HepG2 (cell line): ENCODE results near the gene ADAMTS2. TPM values are rescaled to one million over a fixed set of nuclear protein-coding genes. Genes with fewer than 3 reads are reported as not detected.

Experiments used
- ATAC-seq: fragments of 200-7000 bp; cut with Tn5 transposase; 3 replicates; pipeline ENCODE4 v1.9.1; 2020; ENCODE audit warnings: mild to moderate bottlenecking, moderate library complexity
- BruUV-seq: library from RNA; stranded (reverse); fragments of 400-500 nt; replicated peaks from 2 replicates; lab custom pipeline; 2021; lab: Mats Ljungman, UMichigan
- CTCF ChIA-PET: fragments of 300-600 bp; formaldehyde crosslinking; extraction: SDS; loops from one replicate; lab custom pipeline; 2021; ENCODE audit warnings: low total read pairs, inconsistent platforms, low intra/inter-chr PET ratio; lab: Yijun Ruan, JAX
- POLR2A ChIA-PET: fragments of 350-600 bp; sonication (Branson Sonifier 250); formaldehyde crosslinking; loops from one replicate; lab custom pipeline; 2020; ENCODE audit warnings: antibody characterized with exemption, inconsistent platforms; lab: Yijun Ruan, JAX
- DNase-seq: peaks from one replicate; pipeline ENCODE4 v3.0.0-alpha.2; 2015; ENCODE audit warnings: low spot score
- FAIRE-seq: peaks from 3 replicates; lab custom pipeline; 2011; peaks lifted over from hg19 to GRCh38; lab: Jason Lieb, UNC
- H2AFZ ChIP-seq: one replicate; pipeline ENCODE4 v1.6.1; 2011; ENCODE audit warnings: low read length, inconsistent platforms
- H3K27ac ChIP-seq: fragments of 300-600 bp; 3 replicates; pipeline ENCODE4 v1.8.0; 2011; ENCODE audit warnings: mixed run types, mild to moderate bottlenecking, mixed read lengths, low read length, inconsistent platforms; ENCODE audit not compliant: insufficient read depth; ENCODE audit errors: extremely low read length
- H3K27me3 ChIP-seq, 2 experiments: fragments of 200-600 bp in 1 of 2; 2 replicates in 1 of 2; 3 replicates in 1 of 2; pipeline versions ENCODE4 v1.6.0 to v1.8.0; 2011; ENCODE audit warnings: low read length in 2 of 2, mild to moderate bottlenecking in 2 of 2, moderate library complexity in 2 of 2, inconsistent platforms in 1 of 2; ENCODE audit not compliant: insufficient read depth in 2 of 2, control insufficient read depth in 1 of 2
- H3K36me3 ChIP-seq, 2 experiments: fragments of 200-600 bp in 1 of 2; replicated peaks in 1 of 2; 2 replicates in 1 of 2; 3 replicates in 1 of 2; pipeline versions ENCODE4 v1.5.1 to v1.8.0; 2011; ENCODE audit warnings: low read length in 2 of 2, inconsistent platforms in 1 of 2; ENCODE audit not compliant: insufficient read depth in 2 of 2, control insufficient read depth in 1 of 2
- H3K4me1 ChIP-seq: 2 replicates; pipeline ENCODE4 v1.5.1; 2012; ENCODE audit warnings: low read length, inconsistent platforms; ENCODE audit not compliant: insufficient read depth
- H3K4me2 ChIP-seq: 2 replicates; pipeline ENCODE4 v1.6.0; 2011; ENCODE audit warnings: low read depth, low read length, inconsistent platforms
- H3K4me3 ChIP-seq, 3 experiments: fragments of 200-600 bp in 1 of 3; sonication (generic), shearing (Covaris generic) in 1 of 3; replicated peaks in 1 of 3; 2 replicates each; pipeline ENCODE4 v1.5.1; 2011 to 2016; ENCODE audit warnings: low read length in 3 of 3, inconsistent platforms in 2 of 3, low read depth in 2 of 3, mild to moderate bottlenecking in 2 of 3, control low read depth in 1 of 3, mixed read lengths in 1 of 3; ENCODE audit not compliant: insufficient read depth in 1 of 3
- H3K79me2 ChIP-seq: one replicate; pipeline ENCODE4 v1.6.1; 2011; ENCODE audit warnings: low read length, inconsistent platforms; ENCODE audit not compliant: insufficient read depth
- H3K9ac ChIP-seq: 2 replicates; pipeline ENCODE4 v1.6.0; 2011; ENCODE audit warnings: mild to moderate bottlenecking, low read depth, low read length, inconsistent platforms; ENCODE audit not compliant: insufficient read depth
- H3K9me3 ChIP-seq: 2 replicates; pipeline ENCODE4 v1.5.1; 2012; ENCODE audit warnings: mild to moderate bottlenecking, low read length
- H4K20me1 ChIP-seq: 2 replicates; pipeline ENCODE4 v1.6.0; 2011; ENCODE audit warnings: inconsistent platforms, mild to moderate bottlenecking, low read length, moderate library complexity; ENCODE audit not compliant: insufficient read depth
- ARHGAP35 ChIP-seq: sonication (generic); formaldehyde crosslinking; IDR thresholded peaks from 2 replicates; pipeline ENCODE4 v1.9.0; 2022; ENCODE audit warnings: mild to moderate bottlenecking, inconsistent platforms, moderate library complexity, missing genetic modification reagents, borderline replicate concordance
- DNMT1 ChIP-seq: sonication (generic); formaldehyde crosslinking; IDR thresholded peaks from 2 replicates; pipeline ENCODE4 v1.5.1; 2020; ENCODE audit warnings: mild to moderate bottlenecking, missing genetic modification reagents
- KDM5B ChIP-seq: sonication (generic); formaldehyde crosslinking; IDR thresholded peaks from 2 replicates; pipeline ENCODE4 v1.4.0; 2020; ENCODE audit warnings: missing genetic modification reagents, mild to moderate bottlenecking, borderline replicate concordance
- LCORL ChIP-seq, 2 experiments: fragments of 450-650 bp in 1 of 2; sonication (generic) in 1 of 2; formaldehyde crosslinking in 1 of 2; IDR thresholded peaks; 2 replicates each; pipeline versions ENCODE4 v1.5.0 to v1.6.1; 2017 to 2020; ENCODE audit warnings: antibody characterized with exemption in 1 of 2, missing genetic modification reagents in 1 of 2
- MAFK ChIP-seq, 2 experiments: IDR thresholded peaks in 1 of 2; conservative IDR thresholded peaks in 1 of 2; 2 replicates each; pipeline ENCODE4 v1.6.1; 2011; ENCODE audit warnings: improper control_type of control experiment in 2 of 2, low read length in 2 of 2
- MEIS1 ChIP-seq: sonication (generic); formaldehyde crosslinking; IDR thresholded peaks from 2 replicates; pipeline ENCODE4 v1.9.0; 2021; ENCODE audit warnings: mild to moderate bottlenecking, missing genetic modification reagents, moderate library complexity, borderline replicate concordance
- NFYB ChIP-seq: sonication (generic); formaldehyde crosslinking; IDR thresholded peaks from 2 replicates; pipeline ENCODE4 v1.4.0; 2020; ENCODE audit warnings: missing genetic modification reagents
- NONO ChIP-seq, 2 experiments: fragments of 450-650 bp in 1 of 2; sonication (generic) in 1 of 2; formaldehyde crosslinking in 1 of 2; IDR thresholded peaks in 1 of 2; conservative IDR thresholded peaks in 1 of 2; 2 replicates each; pipeline versions ENCODE4 v1.6.1 to v1.8.0; 2017 to 2022; ENCODE audit warnings: mild to moderate bottlenecking in 1 of 2, missing genetic modification reagents in 1 of 2, moderate library complexity in 1 of 2
- RNF2 ChIP-seq: fragments of 450-650 bp; conservative IDR thresholded peaks from 2 replicates; pipeline ENCODE4 v1.6.1; 2016; ENCODE audit warnings: low read depth
- SRF ChIP-seq: IDR thresholded peaks from 2 replicates; pipeline ENCODE4 v1.6.1; 2011; ENCODE audit warnings: mild to moderate bottlenecking, low read depth, low read length, moderate library complexity
- SRSF1 ChIP-seq: fragments of 200-400 bp; formaldehyde crosslinking; optimal IDR thresholded peaks from 2 replicates; pipeline ENCODE3; 2017; ENCODE audit warnings: mild to moderate bottlenecking, low read depth, low read length, moderate library complexity
- TEAD2 ChIP-seq: sonication (generic); formaldehyde crosslinking; IDR thresholded peaks from 2 replicates; pipeline ENCODE4 v1.9.0; 2021; ENCODE audit warnings: missing genetic modification reagents
- XRCC5 ChIP-seq: fragments of 200-400 bp; formaldehyde crosslinking; optimal IDR thresholded peaks from 2 replicates; pipeline ENCODE3; 2017; ENCODE audit warnings: mild to moderate bottlenecking, low read length
- ZNF333 ChIP-seq: sonication (generic); formaldehyde crosslinking; IDR thresholded peaks from 2 replicates; pipeline ENCODE4 v1.4.0; 2020; ENCODE audit warnings: mild to moderate bottlenecking, missing genetic modification reagents, borderline replicate concordance
- WGBS: methylation state at CpG from one replicate; pipeline ENCODE4 v1.1.6; 2017; ENCODE audit warnings: low lambda C conversion rate; 5-methylcytosine and 5-hydroxymethylcytosine counted together
- in situ Hi-C: cut with HindIII; loops from 2 replicates; pipeline ENCODE4 v1.10.0; 2017; ENCODE audit warnings: low pct_unique_long_range_greater_than_20kb; ENCODE audit not compliant: extremely low pct_ligation_motif_present
- intact Hi-C: fragments of 100-400 bp; cut with micrococcal nuclease; formaldehyde crosslinking; loops from one replicate; pipeline ENCODE4 v1.10.0; 2022; ENCODE audit not compliant: unreplicated experiment
- polyA plus RNA-seq, 8 experiments: library from polyadenylated mRNA; depleted of rRNA in 3 of 8; stranded (reverse) in 7 of 8; unstranded in 1 of 8; fragments of >200 nt; fragmentation: Illumina TruSeq in 4 of 8; extraction: Trizol in 4 of 8; gene quantifications; 2 replicates each; pipeline versions ENCODE4 v1.2.1 to v1.2.3, GENCODE V29; 2011 to 2016; ENCODE audit warnings: low read depth in 4 of 8, missing spikeins in 1 of 8, mixed read lengths in 1 of 8; ENCODE audit not compliant: insufficient read depth in 1 of 8
- total RNA-seq, 5 experiments: library from RNA; depleted of rRNA; stranded (reverse); fragments of >200 nt; fragmentation: Illumina TruSeq; extraction: Trizol; gene quantifications; 2 replicates each; pipeline ENCODE4 v1.2.3, GENCODE V29; 2016; ENCODE audit warnings: low read depth in 1 of 5
- TF ChIP-seq, protein P1 (sequence below), 2 experiments: fragments of 450-650 bp in 1 of 2; sonication (generic) in 1 of 2; formaldehyde crosslinking in 1 of 2; IDR thresholded peaks; 2 replicates each; pipeline versions ENCODE4 v1.6.1 to v1.8.0; 2016 to 2022; ENCODE audit warnings: antibody characterized with exemption in 1 of 2, mild to moderate bottlenecking in 1 of 2, missing genetic modification reagents in 1 of 2

ADAMTS2 gene
- total and polyA plus RNA-seq, 2 of the 13 experiments (the other 11 are each of a cell fraction or from before 2014, with no cell fraction given), result 0.24 to 3.5 TPM

DNA sequence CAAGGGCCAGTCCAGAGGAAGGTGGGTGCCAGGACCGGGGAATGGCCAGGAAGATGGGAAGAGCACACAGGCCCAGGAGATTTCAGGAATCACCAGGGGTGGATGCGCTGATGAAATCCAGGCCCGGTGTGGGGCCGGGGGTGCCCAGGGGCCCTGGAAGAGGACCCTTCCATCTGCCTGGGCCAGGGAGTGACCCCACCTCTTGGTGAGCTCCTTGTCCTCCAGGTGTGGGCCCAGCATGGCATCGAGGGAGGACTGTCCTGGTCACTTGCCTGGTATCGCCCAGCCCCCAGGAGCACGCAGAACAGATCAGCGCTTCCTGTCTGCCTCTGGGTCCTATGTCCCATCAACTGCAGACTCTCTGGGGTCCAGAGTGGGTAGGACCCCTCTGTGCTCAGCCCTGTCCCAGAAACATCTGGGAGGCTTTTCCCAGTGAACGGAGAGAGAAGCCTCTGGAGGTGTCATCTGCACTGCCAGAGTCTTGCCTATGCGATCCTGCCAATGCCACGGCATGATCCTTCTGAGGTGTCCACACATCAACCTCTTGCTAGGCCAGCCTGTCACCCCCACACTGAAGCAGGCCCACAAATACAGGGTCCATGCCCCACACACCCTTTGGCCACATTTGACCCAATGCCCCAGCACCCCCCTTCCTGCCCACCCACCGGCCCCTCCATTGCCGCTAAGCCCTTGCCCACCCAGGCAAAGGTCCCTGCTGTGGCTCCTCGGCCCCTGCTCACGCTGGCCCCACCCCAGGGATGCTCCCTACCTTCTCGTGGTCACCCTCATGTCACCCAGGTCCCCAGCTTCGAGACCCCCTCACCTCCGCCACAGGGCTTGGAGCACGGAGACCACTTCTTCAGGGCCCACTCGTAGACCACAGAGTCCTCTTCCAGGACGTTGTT, 217.9 kb downstream of the ADAMTS2 start:
- ATAC-seq (no peak), FAIRE-seq (no peak), DNase-seq (no peak)
- Histone ChIP-seq H3K27ac (no peak overlapping the region), H3K4me3 (no peak overlapping the region), H3K4me1 (no peaks in the 10 kb centered on the region), H3K9me3 (no peaks in the 10 kb centered on the region), H3K27me3 (no peaks in the 10 kb centered on the region), H3K36me3 (no peaks in the 10 kb centered on the region), H3K4me2 (no peak overlapping the region), H3K9ac (no peak overlapping the region), H4K20me1 (no peaks in the 10 kb centered on the region), H3K79me2 (no peaks in the 10 kb centered on the region), H2AFZ (no peak overlapping the region)
- ChIA-PET CTCF (no interaction called here), POLR2A (no interaction called here)
- BruUV-seq, result no TSS peak
- intact Hi-C loops (no loop called here), in situ Hi-C loops (no loop called here)
- WGBS, result 62% methylated on average over 15 of the region's 21 CpGs
- TF ChIP-seq TEAD2 (no peak), MAFK (conservative IDR thresholded peaks at IDR 0.05 in 1 of 2, IDR thresholded peaks at IDR 0.05 in 1 of 2; ENCODE audit: low read length in 2 of 2) (no peak), MEIS1 (no peak), ARHGAP35 (CRISPR knock-in tag) (no peak), KDM5B (CRISPR knock-in tag) (no peak), ZNF333 (CRISPR knock-in tag) (no peak), XRCC5 (no peak), NFYB (no peak), DNMT1 (CRISPR knock-in tag) (no peak), RNF2 (no peak), SRSF1 (no peak), LCORL (IDR thresholded peaks at IDR 0.05) (no peak), LCORL (CRISPR knock-in tag; IDR thresholded peaks at IDR 0.05) (no peak), SRF (no peak), NONO (IDR thresholded peaks at IDR 0.05) (no peak), NONO (CRISPR knock-in tag; conservative IDR thresholded peaks at IDR 0.05) (no peak)
- TF ChIP-seq, protein P1, sequence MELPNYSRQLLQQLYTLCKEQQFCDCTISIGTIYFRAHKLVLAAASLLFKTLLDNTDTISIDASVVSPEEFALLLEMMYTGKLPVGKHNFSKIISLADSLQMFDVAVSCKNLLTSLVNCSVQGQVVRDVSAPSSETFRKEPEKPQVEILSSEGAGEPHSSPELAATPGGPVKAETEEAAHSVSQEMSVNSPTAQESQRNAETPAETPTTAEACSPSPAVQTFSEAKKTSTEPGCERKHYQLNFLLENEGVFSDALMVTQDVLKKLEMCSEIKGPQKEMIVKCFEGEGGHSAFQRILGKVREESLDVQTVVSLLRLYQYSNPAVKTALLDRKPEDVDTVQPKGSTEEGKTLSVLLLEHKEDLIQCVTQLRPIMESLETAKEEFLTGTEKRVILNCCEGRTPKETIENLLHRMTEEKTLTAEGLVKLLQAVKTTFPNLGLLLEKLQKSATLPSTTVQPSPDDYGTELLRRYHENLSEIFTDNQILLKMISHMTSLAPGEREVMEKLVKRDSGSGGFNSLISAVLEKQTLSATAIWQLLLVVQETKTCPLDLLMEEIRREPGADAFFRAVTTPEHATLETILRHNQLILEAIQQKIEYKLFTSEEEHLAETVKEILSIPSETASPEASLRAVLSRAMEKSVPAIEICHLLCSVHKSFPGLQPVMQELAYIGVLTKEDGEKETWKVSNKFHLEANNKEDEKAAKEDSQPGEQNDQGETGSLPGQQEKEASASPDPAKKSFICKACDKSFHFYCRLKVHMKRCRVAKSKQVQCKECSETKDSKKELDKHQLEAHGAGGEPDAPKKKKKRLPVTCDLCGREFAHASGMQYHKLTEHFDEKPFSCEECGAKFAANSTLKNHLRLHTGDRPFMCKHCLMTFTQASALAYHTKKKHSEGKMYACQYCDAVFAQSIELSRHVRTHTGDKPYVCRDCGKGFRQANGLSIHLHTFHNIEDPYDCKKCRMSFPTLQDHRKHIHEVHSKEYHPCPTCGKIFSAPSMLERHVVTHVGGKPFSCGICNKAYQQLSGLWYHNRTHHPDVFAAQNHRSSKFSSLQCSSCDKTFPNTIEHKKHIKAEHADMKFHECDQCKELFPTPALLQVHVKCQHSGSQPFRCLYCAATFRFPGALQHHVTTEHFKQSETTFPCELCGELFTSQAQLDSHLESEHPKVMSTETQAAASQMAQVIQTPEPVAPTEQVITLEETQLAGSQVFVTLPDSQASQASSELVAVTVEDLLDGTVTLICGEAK (IDR thresholded peaks at IDR 0.05), result no peak
- TF ChIP-seq, protein P1 (CRISPR knock-in tag; IDR thresholded peaks at IDR 0.05), result no peak
